Measurements from ENCODE around the gene NAALADL1.

The NAALADL1 gene

DNA sequence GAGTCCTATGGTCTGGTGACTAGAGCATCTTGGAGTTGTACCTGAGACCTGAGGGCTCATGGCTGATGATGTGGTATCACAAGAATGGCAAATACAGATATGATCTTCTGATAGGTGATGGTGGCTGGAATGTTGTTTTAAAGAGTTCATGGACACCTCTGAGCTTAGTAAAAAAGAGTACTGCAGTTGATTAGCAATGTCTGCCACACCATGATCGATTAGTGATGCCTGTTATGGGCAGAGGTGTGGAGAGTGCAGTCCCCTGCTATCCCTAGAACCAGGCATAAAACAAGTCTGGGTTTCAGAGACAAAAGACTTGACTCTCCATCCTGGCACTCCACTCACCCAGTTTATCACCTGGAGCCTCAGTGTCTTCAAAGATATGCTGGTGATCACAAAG, 60.2 kb downstream of the NAALADL1 start:
- Mint-ChIP-seq H3K9me3 (no peaks in the 10 kb centered on the region), H3K4me3 (no peak overlapping the region), H3K4me1 (ENCODE audit: low read depth) (peaks cover 11% of the 10 kb centered on the region), H3K36me3 (ENCODE audit: low read depth) (no peaks in the 10 kb centered on the region), H3K27ac (peak overlapping the region; percentile 30), H3K27me3 (peaks cover 2% of the 10 kb centered on the region)
- DNase-seq = no peak

DNA sequence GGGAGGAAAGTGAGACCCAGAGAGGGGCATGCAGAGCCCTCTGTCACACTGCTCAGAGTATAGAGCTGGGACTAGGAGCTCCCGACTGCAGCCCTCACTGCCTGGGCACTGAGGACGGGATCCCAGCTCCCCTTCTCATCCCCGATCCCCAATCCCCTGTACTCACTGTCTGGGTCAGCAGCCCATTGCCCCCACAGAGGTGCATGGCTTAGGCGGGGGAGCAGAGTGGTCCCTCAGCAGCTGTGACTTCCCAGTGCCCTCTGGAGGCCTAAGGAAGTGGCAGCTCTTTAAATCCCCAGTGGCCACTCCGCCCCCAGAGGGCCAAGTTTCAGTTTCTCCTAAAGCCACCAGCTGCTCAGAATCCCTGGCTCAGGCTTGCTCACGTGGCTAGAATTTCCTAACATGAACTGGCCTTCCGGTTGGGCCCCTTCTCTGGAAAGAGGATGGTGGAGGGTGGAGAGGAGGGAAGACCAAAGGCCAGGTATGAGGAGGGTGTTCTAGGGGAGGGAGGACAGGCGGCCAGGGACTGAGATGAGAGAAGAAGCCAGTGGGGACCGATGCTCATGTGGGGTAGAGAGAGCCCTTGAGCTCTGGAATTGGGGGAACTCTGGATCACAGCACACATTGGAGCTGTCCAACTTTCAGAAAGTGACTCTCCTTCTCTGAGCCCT, 61.5 kb downstream of the NAALADL1 start, which contains the start of gene BATF2:
Gene BATF2, minus strand, starts transcription at position 262 of the 671 bp plus-strand sequence. Its CDS starts 57 bp downstream, at position 205.
- H3K9me3 Mint-ChIP-seq = no peaks in the 10 kb centered on the region
- DNase-seq = no peak
- no peaks in the 10 kb centered on the region for H3K36me3 Mint-ChIP-seq (ENCODE audit: low read depth)
- peaks cover 2% of the 10 kb centered on the region for H3K27me3 Mint-ChIP-seq
- H3K27ac Mint-ChIP-seq = no peak within 1 kb of the TSS
- H3K4me3 Mint-ChIP-seq = no peak within 1 kb of the TSS
- H3K4me1 Mint-ChIP-seq (ENCODE audit: low read depth) = peaks cover 11% of the 10 kb centered on the region

DNA sequence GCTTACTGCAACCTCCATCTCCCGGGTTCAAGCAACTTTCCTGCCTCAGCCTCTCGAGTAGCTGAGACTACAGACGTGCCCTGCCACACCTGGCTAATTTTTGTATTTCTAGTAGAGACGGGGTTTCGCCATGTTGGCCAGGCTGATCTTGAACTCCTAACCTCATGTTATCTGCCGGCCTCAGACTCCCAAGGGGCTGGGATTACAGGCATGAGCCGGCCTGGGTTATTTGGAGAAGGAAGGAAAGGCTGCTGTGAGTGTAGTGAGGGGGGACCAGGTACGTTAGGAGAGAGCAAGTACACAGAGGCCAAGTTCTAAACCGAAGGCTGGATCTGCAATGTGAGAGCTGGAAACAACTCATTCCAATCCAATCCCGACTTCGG, 62.0 kb downstream of the NAALADL1 start:
- Mint-ChIP-seq H3K9me3 (no peaks in the 10 kb centered on the region), H3K4me1 (ENCODE audit: low read depth) (peaks cover 11% of the 10 kb centered on the region), H3K4me3 (no peak overlapping the region), H3K27me3 (peaks cover 2% of the 10 kb centered on the region), H3K36me3 (ENCODE audit: low read depth) (no peaks in the 10 kb centered on the region), H3K27ac (no peak overlapping the region)
- DNase-seq = no peak
